ENCODE results near the gene ASIC3. TPM values are rescaled to one million over a fixed set of nuclear protein-coding genes. Genes with fewer than 3 reads are reported as not detected.

ASIC3 gene
- polyA plus RNA-seq, 2 of the 4 experiments (the other 2 are of a cell fraction), result 4.1 to 9.8 TPM

DNA sequence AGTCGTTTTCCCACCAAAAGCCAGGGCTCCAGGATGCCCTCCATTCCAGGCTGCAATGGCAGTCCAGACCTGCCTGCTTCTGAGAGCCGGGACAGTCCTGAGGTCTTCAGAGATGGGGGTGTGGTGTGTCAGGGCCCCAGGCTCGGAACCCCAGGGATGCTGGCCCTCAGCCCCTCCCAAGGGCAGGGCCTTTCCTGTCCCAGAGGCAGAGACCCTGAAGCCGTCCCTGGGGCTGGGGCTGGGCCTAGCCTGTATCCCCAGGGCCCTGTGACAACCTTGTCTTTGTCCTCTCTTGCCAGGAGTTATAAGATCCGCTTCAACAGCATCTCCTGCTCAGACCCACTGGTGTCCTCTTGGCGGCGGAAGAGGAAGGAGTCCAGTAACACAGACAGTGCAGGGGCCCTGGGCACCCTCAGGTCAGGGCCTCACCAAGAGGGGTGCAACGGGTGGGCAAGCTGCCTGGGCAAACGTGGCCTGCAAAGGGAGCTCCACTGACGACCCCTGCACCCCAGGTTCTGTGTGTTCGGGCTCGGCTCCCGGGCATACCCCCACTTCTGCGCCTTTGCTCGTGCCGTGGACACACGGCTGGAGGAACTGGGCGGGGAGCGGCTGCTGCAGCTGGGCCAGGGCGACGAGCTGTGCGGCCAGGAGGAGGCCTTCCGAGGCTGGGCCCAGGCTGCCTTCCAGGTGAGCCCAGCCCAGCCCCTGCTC is 41.6 kb upstream of the ASIC3 start:
- 86% methylated on average over 14 of the region's 23 CpGs for WGBS (ENCODE audit: missing lambda C conversion rate)
- DNase-seq (ENCODE audit: low read depth in 1 of 2, low spot score in 1 of 2), result no peak
- no peak overlapping the region for H3K27ac ChIP-seq
- H3K4me2 ChIP-seq, result no peak overlapping the region
- TF ChIP-seq SMC3 (IDR thresholded peaks at IDR 0.05) (no peak), HOXB5 (CRISPR knock-in tag; IDR thresholded peaks at IDR 0.05) (no peak)
- TF ChIP-seq, protein P1, sequence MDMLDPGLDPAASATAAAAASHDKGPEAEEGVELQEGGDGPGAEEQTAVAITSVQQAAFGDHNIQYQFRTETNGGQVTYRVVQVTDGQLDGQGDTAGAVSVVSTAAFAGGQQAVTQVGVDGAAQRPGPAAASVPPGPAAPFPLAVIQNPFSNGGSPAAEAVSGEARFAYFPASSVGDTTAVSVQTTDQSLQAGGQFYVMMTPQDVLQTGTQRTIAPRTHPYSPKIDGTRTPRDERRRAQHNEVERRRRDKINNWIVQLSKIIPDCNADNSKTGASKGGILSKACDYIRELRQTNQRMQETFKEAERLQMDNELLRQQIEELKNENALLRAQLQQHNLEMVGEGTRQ (IDR thresholded peaks at IDR 0.05), result no peak
- TF ChIP-seq, protein P2, sequence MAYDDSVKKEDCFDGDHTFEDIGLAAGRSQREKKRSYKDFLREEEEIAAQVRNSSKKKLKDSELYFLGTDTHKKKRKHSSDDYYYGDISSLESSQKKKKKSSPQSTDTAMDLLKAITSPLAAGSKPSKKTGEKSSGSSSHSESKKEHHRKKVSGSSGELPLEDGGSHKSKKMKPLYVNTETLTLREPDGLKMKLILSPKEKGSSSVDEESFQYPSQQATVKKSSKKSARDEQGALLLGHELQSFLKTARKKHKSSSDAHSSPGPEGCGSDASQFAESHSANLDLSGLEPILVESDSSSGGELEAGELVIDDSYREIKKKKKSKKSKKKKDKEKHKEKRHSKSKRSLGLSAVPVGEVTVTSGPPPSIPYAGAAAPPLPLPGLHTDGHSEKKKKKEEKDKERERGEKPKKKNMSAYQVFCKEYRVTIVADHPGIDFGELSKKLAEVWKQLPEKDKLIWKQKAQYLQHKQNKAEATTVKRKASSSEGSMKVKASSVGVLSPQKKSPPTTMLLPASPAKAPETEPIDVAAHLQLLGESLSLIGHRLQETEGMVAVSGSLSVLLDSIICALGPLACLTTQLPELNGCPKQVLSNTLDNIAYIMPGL (CRISPR knock-in tag; IDR thresholded peaks at IDR 0.05; ENCODE audit: borderline replicate concordance), result no peak
- peaks cover 20% of the 10 kb centered on the region; the same call in 1 of the 3 replicates for H3K4me1 ChIP-seq
- no peak overlapping the region for H3K4me3 ChIP-seq
- FAIRE-seq, result no peak
- H3K9me3 ChIP-seq, result no peaks in the 10 kb centered on the region
- POLR2A ChIA-PET, result no interaction called here
- CTCF ChIA-PET, result interaction anchor here (0.8 to 11.2 kb wide), 10 partner anchors 8 to 105 kb away, joined by 3 to 110 read pairs (median 4); partner anchors contain the start of gene ATG9B
- no peak for ATAC-seq

DNA sequence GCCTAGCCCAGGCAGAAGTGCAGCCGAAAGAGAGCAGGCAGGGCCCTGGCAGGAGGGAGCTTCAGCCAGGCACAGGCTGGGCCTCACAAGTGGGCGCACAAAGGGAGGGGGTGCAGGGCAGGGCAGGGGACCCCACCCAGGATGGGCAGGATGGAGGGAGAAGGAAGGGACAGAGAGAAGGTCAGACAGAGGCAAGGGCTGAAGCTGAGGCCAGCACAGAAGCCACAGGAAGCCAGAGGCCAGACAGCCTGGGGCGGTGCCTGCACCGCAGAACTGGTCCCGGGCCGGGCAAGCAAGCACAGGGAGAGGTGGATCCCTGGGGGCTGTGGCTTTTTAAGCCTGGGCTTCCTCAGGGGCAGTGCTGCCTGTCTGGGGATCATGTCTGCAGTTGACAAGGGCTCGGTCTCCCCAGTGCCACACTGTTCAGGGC is 40.8 kb upstream of the ASIC3 start:
- no peak for FAIRE-seq
- 80% methylated on average over 6 of the region's 7 CpGs for WGBS (ENCODE audit: missing lambda C conversion rate)
- H3K27ac ChIP-seq, result no peak overlapping the region
- peaks cover 26% of the 10 kb centered on the region; the same call in 1 of the 3 replicates for H3K4me1 ChIP-seq
- no peak overlapping the region for H3K4me3 ChIP-seq
- TF ChIP-seq SMC3 (IDR thresholded peaks at IDR 0.05), result no peak
- TF ChIP-seq HOXB5 (CRISPR knock-in tag; IDR thresholded peaks at IDR 0.05), result no peak
- TF ChIP-seq TP53 (CRISPR knock-in tag; IDR thresholded peaks at IDR 0.05), result no peak
- TF ChIP-seq RAD21 (conservative IDR thresholded peaks at IDR 0.05 in 1 of 2, IDR thresholded peaks at IDR 0.05 in 1 of 2), result no peak
- TF ChIP-seq EHMT2 (IDR thresholded peaks at IDR 0.05; ENCODE audit: low read depth), result no peak
- TF ChIP-seq MAZ (IDR thresholded peaks at IDR 0.05; ENCODE audit: borderline replicate concordance, low read depth, low read length), result no peak
- TF ChIP-seq ZFP36 (IDR thresholded peaks at IDR 0.05; ENCODE audit: borderline replicate concordance, partially characterized antibody), result no peak
- TF ChIP-seq HES2 (IDR thresholded peaks at IDR 0.05), result no peak
- TF ChIP-seq GATA3 (IDR thresholded peaks at IDR 0.05; ENCODE audit: borderline replicate concordance), result no peak
- TF ChIP-seq NR3C1 (IDR thresholded peaks at IDR 0.05), result no peak
- TF ChIP-seq CBX8 (IDR thresholded peaks at IDR 0.05), result no peak
- no peak for TF ChIP-seq BCL3 (IDR thresholded peaks at IDR 0.05)
- TF ChIP-seq, protein P3, sequence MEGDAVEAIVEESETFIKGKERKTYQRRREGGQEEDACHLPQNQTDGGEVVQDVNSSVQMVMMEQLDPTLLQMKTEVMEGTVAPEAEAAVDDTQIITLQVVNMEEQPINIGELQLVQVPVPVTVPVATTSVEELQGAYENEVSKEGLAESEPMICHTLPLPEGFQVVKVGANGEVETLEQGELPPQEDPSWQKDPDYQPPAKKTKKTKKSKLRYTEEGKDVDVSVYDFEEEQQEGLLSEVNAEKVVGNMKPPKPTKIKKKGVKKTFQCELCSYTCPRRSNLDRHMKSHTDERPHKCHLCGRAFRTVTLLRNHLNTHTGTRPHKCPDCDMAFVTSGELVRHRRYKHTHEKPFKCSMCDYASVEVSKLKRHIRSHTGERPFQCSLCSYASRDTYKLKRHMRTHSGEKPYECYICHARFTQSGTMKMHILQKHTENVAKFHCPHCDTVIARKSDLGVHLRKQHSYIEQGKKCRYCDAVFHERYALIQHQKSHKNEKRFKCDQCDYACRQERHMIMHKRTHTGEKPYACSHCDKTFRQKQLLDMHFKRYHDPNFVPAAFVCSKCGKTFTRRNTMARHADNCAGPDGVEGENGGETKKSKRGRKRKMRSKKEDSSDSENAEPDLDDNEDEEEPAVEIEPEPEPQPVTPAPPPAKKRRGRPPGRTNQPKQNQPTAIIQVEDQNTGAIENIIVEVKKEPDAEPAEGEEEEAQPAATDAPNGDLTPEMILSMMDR (IDR thresholded peaks at IDR 0.05), result no peak
- TF ChIP-seq EHF (CRISPR knock-in tag; IDR thresholded peaks at IDR 0.05), result no peak
- CTCF ChIA-PET, result interaction anchor here (0.7 to 11.2 kb wide), 9 partner anchors 9 to 45 kb away, joined by 3 to 110 read pairs (median 4); partner anchors contain the start of gene ATG9B
- ATAC-seq, result no peak; a peak in 1 of 6 replicates
- POLR2A ChIA-PET, result no interaction called here
- no peak overlapping the region for H3K4me2 ChIP-seq
- DNase-seq (ENCODE audit: low read depth in 1 of 2, low spot score in 1 of 2), result no peak
- H3K9me3 ChIP-seq, result no peaks in the 10 kb centered on the region

Measured in A549 (cell line).